Memory B cell (primary cell): ENCODE measurements around the gene TMEM150C.

Experiments used
- ATAC-seq: fragments of 150-1000 bp; cut with Tn5 transposase; 2 replicates; pipeline ENCODE4 v1.10.0; 2021; ENCODE audit warnings: low read depth, mild to moderate bottlenecking, moderate library complexity
- DNase-seq, 2 donors: peaks; one replicate each; pipeline ENCODE4 v3.0.0; 2022; ENCODE audit warnings: low spot score in 2 of 2
- H3K27ac Mint-ChIP-seq: one replicate; pipeline ENCODE4 v1.8.0; 2022; ENCODE audit warnings: mild to moderate bottlenecking, moderate library complexity, mixed read lengths
- H3K27me3 Mint-ChIP-seq: one replicate; pipeline ENCODE4 v1.8.0; 2022; ENCODE audit warnings: mixed read lengths
- H3K36me3 Mint-ChIP-seq: one replicate; pipeline ENCODE4 v1.8.0; 2022; ENCODE audit warnings: mild to moderate bottlenecking, mixed read lengths
- H3K4me1 Mint-ChIP-seq: one replicate; pipeline ENCODE4 v1.8.0; 2022; ENCODE audit warnings: mixed read lengths
- H3K4me3 Mint-ChIP-seq: one replicate; pipeline ENCODE4 v1.8.0; 2022; ENCODE audit warnings: mild to moderate bottlenecking, moderate library complexity, mixed read lengths
- H3K9me3 Mint-ChIP-seq: one replicate; pipeline ENCODE4 v1.8.0; 2022; ENCODE audit warnings: mixed read lengths

Gene TMEM150C

DNA sequence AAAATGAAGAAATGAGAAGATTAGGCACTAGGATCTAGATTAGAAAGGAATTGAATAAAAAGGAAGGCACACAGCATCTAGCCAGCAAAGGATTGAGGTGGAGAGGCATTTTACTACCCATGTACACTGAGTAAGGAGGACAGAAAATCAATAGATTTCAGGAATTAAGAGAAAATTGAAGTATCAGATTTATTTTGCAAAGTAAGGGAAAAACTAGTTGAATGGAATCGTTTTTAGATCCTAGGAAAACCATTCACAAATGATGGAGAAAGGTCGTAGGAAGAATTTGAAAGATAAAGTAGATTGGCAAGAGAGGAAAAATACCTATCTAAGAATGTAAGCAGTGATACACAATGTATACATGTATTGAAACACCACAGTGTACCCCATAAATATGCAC lies 100.1 kb downstream of the TMEM150C start:
- Mint-ChIP-seq H3K4me1 (peaks cover 19% of the 10 kb centered on the region), H3K4me3 (no peak overlapping the region), H3K27ac (no peak overlapping the region), H3K27me3 (no peaks in the 10 kb centered on the region), H3K36me3 (peaks cover 13% of the 10 kb centered on the region), H3K9me3 (no peaks in the 10 kb centered on the region)
- DNase-seq (no peak), ATAC-seq (no peak)

DNA sequence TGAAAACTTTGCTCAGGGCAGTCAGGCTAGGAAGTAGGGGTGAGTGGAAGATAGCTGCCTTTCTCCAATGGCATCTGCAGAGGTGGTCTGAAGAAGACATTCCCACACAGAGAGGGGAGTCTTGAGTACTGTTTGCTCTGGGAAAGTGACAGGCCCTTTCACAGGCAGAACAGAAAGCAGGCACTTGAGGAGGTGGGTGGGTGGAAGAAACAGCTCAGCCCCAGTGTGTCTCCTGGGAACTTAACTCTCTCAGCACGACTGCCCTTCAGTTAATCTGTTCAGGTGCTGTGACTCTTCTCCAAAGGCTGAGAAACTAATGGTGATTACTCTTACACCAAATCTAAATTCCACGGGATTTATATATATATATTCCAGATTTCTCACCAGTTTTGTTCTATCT lies 103.1 kb downstream of the TMEM150C start:
- no peak for ATAC-seq

GRCh38 chr4:82457266-82457665 lies 104.5 kb downstream of the TMEM150C start:
- no peaks in the 10 kb centered on the region for H3K9me3 Mint-ChIP-seq
- no peaks in the 10 kb centered on the region for H3K4me1 Mint-ChIP-seq
- no peak overlapping the region for H3K4me3 Mint-ChIP-seq
- ATAC-seq (no peak), DNase-seq (no peak)
- no peak overlapping the region for H3K27ac Mint-ChIP-seq
- H3K36me3 Mint-ChIP-seq: peaks cover 13% of the 10 kb centered on the region
- no peaks in the 10 kb centered on the region for H3K27me3 Mint-ChIP-seq

More for the DNA sequence above, 103.1 kb downstream of the TMEM150C start:
- Mint-ChIP-seq H3K4me1 (peaks cover 5% of the 10 kb centered on the region), H3K27ac (peak overlapping the region; percentile 45), H3K4me3 (no peak overlapping the region), H3K27me3 (no peaks in the 10 kb centered on the region), H3K36me3 (peaks cover 12% of the 10 kb centered on the region), H3K9me3 (no peaks in the 10 kb centered on the region)
- DNase-seq: no peak

GRCh38 chr4:82452026-82452425 lies 109.8 kb downstream of the TMEM150C start:
- Mint-ChIP-seq H3K27ac (no peak overlapping the region), H3K27me3 (no peaks in the 10 kb centered on the region), H3K4me1 (peaks cover 3% of the 10 kb centered on the region), H3K4me3 (no peak overlapping the region), H3K9me3 (no peaks in the 10 kb centered on the region), H3K36me3 (peaks cover 31% of the 10 kb centered on the region)
- no peak for DNase-seq
- ATAC-seq: no peak

GRCh38 chr4:82450966-82451755 lies 110.6 kb downstream of the TMEM150C start:
- ATAC-seq (no peak), DNase-seq (no peak)
- Mint-ChIP-seq H3K9me3 (no peaks in the 10 kb centered on the region), H3K4me3 (no peak overlapping the region), H3K4me1 (peaks cover 3% of the 10 kb centered on the region), H3K27me3 (no peaks in the 10 kb centered on the region), H3K27ac (no peak overlapping the region), H3K36me3 (peaks cover 31% of the 10 kb centered on the region)

DNA sequence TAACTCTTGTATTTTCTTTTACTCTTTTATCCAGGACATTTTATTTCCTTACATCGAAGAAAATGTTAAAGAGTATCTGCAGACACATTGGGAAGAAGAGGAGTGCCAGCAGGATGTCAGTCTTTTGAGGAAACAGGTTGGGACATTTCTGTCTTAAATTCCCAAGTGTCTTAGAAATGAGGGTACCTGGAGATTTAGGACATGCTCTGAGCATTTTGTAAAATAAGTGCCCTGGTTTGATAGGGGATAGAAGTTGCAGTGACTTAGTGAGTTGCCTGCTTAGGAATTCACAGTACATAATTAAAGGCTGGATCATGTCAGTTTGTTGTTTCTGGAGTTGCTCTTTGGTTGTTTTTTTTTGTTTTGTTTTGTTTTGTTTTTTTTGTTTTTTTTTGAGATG lies 113.9 kb downstream of the TMEM150C start:
- DNase-seq: no peak
- H3K4me1 Mint-ChIP-seq: peaks cover 6% of the 10 kb centered on the region
- no peaks in the 10 kb centered on the region for H3K9me3 Mint-ChIP-seq
- no peak overlapping the region for H3K27ac Mint-ChIP-seq
- H3K4me3 Mint-ChIP-seq: no peak overlapping the region
- no peaks in the 10 kb centered on the region for H3K27me3 Mint-ChIP-seq
- ATAC-seq: no peak
- peaks cover 27% of the 10 kb centered on the region for H3K36me3 Mint-ChIP-seq

DNA sequence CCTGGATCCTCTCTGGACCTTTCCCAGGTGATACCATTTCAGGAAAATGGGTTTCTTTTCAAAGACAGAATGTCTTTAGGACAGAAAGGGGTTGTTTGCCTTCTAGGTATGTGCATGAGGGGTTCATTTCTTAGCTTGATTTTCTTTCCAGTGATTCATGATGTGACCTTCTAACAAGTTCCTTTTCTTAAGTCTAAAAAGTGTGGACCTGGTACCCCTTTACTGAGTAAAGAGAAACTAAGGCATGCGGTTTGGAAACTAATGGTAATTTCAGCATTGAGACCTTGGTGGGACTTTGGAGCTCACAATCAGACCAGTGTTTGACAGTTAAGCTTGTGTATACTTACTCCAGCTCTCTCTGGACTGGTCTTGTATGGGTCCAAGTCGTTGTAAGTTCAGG lies 122.7 kb downstream of the TMEM150C start:
- H3K4me3 Mint-ChIP-seq: no peak overlapping the region
- ATAC-seq: no peak
- H3K9me3 Mint-ChIP-seq: no peaks in the 10 kb centered on the region
- H3K4me1 Mint-ChIP-seq: peaks cover 31% of the 10 kb centered on the region
- H3K27ac Mint-ChIP-seq: no peak overlapping the region
- no peak for DNase-seq
- H3K36me3 Mint-ChIP-seq: peaks cover 14% of the 10 kb centered on the region
- H3K27me3 Mint-ChIP-seq: no peaks in the 10 kb centered on the region

GRCh38 chr4:82437285-82438005 lies 124.3 kb downstream of the TMEM150C start:
- H3K9me3 Mint-ChIP-seq: no peaks in the 10 kb centered on the region

GRCh38 chr4:82436780-82437179 lies 125.0 kb downstream of the TMEM150C start:
- ATAC-seq: no peak
- no peaks in the 10 kb centered on the region for H3K27me3 Mint-ChIP-seq
- H3K4me3 Mint-ChIP-seq: no peak overlapping the region
- peaks cover 31% of the 10 kb centered on the region for H3K4me1 Mint-ChIP-seq
- no peaks in the 10 kb centered on the region for H3K9me3 Mint-ChIP-seq
- H3K27ac Mint-ChIP-seq: no peak overlapping the region
- peaks cover 14% of the 10 kb centered on the region for H3K36me3 Mint-ChIP-seq
- no peak for DNase-seq

More at GRCh38 chr4:82437285-82438005, 124.3 kb downstream of the TMEM150C start:
- Mint-ChIP-seq H3K4me1 (peaks cover 31% of the 10 kb centered on the region), H3K36me3 (peaks cover 14% of the 10 kb centered on the region), H3K4me3 (no peak overlapping the region), H3K27ac (no peak overlapping the region), H3K27me3 (no peaks in the 10 kb centered on the region)
- ATAC-seq (no peak), DNase-seq (no peak)

DNA sequence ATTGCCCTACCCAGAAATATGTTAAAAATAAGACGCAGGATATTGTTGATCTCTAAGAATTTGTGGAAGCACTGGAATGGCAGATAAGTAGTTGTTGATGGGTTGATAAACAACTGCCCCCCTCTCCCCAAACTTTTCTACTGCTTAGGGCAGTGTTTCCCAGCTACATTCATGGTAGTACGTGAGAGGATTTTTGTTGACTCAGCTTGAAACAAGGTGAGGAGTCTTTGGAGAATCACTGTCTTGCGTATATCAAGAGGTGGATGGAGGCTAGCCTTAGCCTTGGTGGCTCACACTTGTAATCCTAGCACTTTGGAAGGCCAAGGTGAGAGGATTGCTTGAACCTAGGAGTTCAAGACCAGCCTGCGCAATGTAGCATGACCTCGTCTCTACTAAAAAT lies 125.7 kb downstream of the TMEM150C start:
- ATAC-seq (no peak), DNase-seq (no peak)
- H3K27ac Mint-ChIP-seq: no peak overlapping the region
- H3K4me1 Mint-ChIP-seq: peaks cover 33% of the 10 kb centered on the region
- H3K4me3 Mint-ChIP-seq: no peak overlapping the region
- H3K27me3 Mint-ChIP-seq: no peaks in the 10 kb centered on the region
- peaks cover 12% of the 10 kb centered on the region for H3K36me3 Mint-ChIP-seq
- H3K9me3 Mint-ChIP-seq: no peaks in the 10 kb centered on the region

- no peak overlapping the region for H3K4me3 Mint-ChIP-seq
- peaks cover 26% of the 10 kb centered on the region for H3K4me1 Mint-ChIP-seq
These were observed 126.8 kb downstream of the TMEM150C start for GRCh38 chr4:82434949-82435348.

GRCh38 chr4:82433791-82434190 lies 128.0 kb downstream of the TMEM150C start:
- Mint-ChIP-seq H3K27me3 (no peaks in the 10 kb centered on the region), H3K27ac (no peak overlapping the region), H3K36me3 (peaks cover 6% of the 10 kb centered on the region), H3K9me3 (no peaks in the 10 kb centered on the region), H3K4me1 (peaks cover 19% of the 10 kb centered on the region), H3K4me3 (no peak overlapping the region)
- ATAC-seq (no peak), DNase-seq (no peak)

More at GRCh38 chr4:82434949-82435348, 126.8 kb downstream of the TMEM150C start:
- H3K36me3 Mint-ChIP-seq: peaks cover 9% of the 10 kb centered on the region
- H3K9me3 Mint-ChIP-seq: no peaks in the 10 kb centered on the region
- DNase-seq (no peak), ATAC-seq (no peak)
- H3K27ac Mint-ChIP-seq: no peak overlapping the region
- H3K27me3 Mint-ChIP-seq: no peaks in the 10 kb centered on the region
